H54 (cell line): ENCODE data around the gene GOLT1B.

Source experiments
- DNase-seq: peaks from one replicate; pipeline ENCODE4 v3.0.0; 2011; ENCODE audit warnings: low spot score, mixed read lengths; ENCODE audit not compliant: insufficient read length
- FAIRE-seq: peaks from 3 replicates; lab custom pipeline; 2011; peaks lifted over from hg19 to GRCh38; lab: Jason Lieb, UNC
- POLR2A ChIP-seq: IDR thresholded peaks from 2 replicates; pipeline ENCODE4 v1.6.1; 2011; ENCODE audit warnings: low read depth, mild to moderate bottlenecking, low read length

Gene GOLT1B

DNA sequence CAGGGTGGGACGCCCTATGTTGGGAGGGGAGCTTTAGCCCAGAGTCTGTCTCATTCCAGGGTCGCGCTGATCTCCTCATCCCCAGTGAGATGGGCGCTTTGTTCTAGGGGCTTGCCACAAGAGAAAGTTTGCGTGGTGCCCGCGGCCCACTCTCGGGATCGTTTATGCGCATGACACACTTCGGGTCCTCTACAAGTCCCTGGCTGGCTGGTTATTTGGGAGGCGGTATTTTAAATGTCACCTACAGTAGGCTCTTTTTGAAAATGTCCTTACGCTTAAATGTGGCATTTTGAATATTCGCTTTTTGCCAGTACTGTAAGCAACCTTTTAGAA lies 541 bp downstream of the GOLT1B start:
- TF ChIP-seq POLR2A = no peak
- DNase-seq = peak; percentile 4
- no peak for FAIRE-seq

DNA sequence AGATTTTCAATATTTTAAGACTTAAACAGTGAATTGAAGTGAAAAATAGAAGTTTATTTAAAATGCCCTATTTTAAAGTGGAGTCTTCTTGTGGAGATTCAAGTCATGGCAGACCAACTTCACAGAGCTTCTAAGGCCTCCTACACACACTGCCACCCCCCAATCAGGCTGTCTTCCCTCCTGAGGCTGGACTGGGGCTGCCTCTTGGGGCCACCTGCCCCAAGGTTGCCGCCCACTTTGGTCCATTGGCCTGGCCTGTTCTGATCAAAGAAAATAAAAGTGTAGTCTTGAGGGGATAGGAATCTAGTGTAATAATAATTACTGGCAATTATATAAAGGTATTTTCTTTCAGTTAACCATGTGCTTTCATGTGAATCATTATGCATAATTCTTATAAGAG lies 1.3 kb downstream of the GOLT1B start:
- no peak for TF ChIP-seq POLR2A
- no peak for FAIRE-seq
- DNase-seq = no peak

DNA sequence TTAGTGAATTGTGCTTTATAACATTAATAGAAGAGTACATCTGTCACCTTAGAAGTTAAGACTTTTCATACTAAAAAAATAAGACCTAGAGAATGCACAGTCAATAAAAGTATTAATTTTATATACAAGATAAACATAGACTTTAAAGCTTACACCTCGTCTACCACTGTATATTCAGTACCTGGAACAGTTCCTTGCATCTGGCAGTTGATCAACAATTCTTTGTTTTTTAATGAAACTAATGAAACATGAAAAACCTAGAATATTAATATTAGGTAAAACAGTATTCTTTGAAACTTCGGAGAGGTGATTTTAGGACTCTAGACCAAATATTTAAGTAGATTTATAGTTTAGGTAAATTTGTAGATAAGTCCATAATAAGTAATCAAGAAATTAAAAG lies 4.3 kb downstream of the GOLT1B start:
- FAIRE-seq (no peak), DNase-seq (no peak)
- TF ChIP-seq POLR2A = no peak

DNA sequence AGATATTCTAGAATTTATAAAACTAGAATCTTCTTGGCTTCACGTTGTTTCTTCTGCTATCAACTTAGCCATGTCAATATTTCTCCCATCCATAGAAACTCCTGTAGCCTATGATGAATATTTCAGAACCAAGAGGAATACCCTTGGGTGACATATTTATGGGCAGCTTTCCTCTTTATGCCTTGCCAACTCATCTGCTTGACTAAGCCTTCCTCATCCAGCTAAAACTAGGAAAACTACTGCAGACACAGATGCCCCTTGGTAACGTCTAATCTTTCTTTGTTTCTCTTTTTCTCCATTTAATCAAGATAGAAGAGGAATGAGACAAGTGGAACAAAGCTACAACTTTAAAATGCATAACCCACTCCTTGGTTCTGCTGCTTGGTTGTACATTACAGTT lies 6.3 kb downstream of the GOLT1B start:
- FAIRE-seq = no peak
- no peak for DNase-seq

DNA sequence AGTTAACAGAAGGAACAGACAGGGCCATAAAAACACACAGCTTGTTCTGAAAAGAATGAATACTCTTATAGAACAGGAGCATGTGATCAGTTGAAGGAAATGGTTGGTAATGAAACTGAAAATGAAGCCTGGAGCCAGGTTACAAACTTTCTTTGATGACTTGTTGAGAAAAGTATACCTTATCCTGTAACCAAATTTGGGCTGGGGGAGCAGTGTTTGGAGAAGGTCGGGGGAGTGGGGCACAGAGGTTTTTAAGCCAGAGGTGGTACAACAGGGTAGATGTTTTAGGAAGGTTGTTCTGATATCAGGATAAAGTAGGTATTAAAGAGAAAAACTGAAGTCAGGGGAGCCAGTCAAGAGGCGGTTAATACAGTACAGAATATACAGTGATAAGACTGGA lies 8.2 kb downstream of the GOLT1B start:
- no peak for TF ChIP-seq POLR2A
- DNase-seq (no peak), FAIRE-seq (no peak)

More for the DNA sequence above, 6.3 kb downstream of the GOLT1B start:
- TF ChIP-seq POLR2A = no peak

DNA sequence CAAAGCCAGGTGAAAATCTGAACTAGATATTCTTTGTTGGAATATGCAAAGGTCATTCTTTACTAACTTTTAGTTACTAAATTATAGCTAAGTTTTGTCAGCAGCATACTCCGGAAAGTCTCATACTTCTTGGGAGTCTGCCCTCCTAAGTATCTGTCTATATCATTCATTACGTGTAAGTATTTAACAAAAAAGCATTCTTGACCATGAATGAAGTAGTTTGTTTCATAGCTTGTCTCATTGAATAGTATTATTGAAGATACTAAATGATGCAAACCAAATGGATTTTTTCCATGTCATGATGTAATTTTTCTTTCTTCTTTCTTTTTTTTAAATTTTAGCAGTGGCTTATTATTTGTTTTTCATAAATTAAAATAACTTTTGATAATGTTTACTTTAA lies 14.7 kb downstream of the GOLT1B start:
- no peak for TF ChIP-seq POLR2A
- no peak for FAIRE-seq
- no peak for DNase-seq

DNA sequence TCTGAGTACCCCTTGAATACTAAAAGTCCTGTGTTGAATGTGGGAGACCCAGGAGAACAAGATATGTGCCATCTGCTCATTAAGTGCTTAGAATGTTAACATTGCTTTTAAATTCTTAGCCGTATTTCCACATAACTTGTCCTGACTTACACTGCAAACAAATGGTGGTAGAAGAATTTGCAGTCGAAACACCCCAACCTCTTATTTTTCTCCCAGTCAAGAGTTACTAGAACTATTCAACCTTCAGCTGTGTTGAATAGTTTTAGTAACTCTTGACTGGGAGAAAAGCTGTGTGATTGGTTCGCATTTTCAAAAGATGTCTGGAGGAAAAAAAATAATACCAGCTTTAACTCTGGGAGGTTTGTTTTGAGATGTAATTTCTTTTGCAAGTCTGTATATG lies 16.9 kb downstream of the GOLT1B start:
- FAIRE-seq (no peak), DNase-seq (no peak)
- TF ChIP-seq POLR2A = no peak

DNA sequence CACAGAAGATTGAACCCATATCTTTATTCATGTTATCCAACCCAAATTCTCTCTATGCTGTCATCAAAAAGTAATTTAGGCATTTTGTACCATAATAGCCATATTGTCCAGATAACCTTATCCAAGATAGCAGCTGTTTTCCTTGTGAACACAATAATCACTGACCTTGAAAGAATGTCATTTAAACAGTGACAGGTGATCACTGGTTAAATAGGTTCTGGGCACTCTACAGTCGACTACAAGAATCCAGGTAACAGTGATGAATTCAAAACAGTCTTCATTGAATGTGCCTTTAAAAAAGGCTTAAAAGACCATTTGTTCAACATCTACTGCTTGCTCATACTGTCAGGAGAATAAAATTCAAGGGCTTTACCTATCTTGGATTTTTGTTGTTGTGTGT lies 20.0 kb downstream of the GOLT1B start:
- DNase-seq (no peak), FAIRE-seq (no peak)
- TF ChIP-seq POLR2A = no peak

DNA sequence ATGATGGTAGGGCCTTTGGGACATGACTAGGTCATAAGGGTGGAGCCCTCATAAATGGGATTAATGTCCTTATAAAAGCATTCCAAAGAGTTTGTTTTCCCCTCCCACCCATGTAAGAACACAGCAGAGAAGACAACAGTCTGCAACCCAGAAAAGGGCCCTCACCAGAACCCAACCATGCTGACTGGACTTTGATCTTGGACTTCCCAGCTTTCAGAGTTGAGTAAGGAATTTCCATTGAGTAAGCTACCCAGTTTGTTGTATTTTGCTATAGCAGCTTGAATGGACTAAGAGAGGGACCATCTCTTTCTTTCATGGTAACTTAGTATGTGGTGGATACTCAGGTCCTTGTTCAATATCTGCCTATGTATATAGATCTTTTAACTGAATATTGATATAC lies 21.6 kb downstream of the GOLT1B start:
- no peak for DNase-seq

DNA sequence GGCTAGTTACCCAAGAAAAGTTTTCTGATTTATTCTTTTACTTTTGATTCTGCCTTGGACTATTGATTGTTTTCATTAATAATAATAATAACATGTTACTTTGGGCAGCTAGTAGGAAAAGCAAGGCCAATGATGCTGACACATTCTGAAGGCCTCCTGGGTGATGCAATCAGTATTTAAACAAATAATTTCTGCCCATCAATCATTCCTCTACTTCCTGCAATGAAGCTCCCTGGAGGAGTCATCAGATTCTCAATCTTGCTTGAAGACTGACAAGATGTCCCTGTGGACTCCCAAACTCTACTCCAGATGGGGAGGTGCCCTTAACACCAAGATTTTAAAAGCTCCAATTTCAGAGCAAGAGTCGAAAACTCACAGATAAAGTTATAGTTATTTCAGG lies 24.5 kb downstream of the GOLT1B start, which contains the start of gene SPX:
TSS of gene SPX (plus strand) at position 244 of the 400 bp plus-strand sequence. CDS start 177 bp downstream, outside the sequence.
- FAIRE-seq (no peak), DNase-seq (no peak)
- TF ChIP-seq POLR2A = no peak

More for the DNA sequence above, 21.6 kb downstream of the GOLT1B start:
- no peak for FAIRE-seq
- TF ChIP-seq POLR2A = no peak

DNA sequence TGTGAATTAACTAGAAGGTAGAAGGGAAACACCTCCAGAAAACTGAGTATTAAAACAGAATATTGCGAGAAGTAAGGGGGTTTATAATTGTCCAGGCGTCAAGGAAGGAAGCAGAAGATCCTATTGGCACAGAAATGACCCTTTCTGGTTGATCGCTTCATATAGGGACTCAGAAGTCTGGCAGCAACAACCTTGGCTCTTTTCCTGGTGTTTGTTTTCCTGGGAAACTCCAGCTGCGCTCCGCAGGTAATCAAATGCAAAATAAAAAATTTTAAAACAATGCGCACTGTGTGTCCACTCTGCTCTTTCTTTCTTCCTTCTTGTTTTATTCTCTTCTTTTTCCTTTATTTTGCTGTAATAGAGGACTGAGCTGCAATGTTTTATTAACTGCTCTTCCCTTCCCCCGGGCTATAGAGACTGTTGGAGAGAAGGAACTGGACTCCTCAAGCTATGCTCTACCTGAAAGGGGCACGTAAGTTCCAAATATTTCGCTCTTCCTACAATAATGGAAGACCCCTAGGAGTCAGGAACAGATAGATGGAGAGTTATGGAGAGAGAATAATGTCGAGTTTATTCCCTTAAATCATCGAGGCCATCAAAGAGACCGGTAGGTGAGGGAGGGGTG lies 25.2 kb downstream of the GOLT1B start:
- TF ChIP-seq POLR2A = no peak
- FAIRE-seq (no peak), DNase-seq (no peak)

DNA sequence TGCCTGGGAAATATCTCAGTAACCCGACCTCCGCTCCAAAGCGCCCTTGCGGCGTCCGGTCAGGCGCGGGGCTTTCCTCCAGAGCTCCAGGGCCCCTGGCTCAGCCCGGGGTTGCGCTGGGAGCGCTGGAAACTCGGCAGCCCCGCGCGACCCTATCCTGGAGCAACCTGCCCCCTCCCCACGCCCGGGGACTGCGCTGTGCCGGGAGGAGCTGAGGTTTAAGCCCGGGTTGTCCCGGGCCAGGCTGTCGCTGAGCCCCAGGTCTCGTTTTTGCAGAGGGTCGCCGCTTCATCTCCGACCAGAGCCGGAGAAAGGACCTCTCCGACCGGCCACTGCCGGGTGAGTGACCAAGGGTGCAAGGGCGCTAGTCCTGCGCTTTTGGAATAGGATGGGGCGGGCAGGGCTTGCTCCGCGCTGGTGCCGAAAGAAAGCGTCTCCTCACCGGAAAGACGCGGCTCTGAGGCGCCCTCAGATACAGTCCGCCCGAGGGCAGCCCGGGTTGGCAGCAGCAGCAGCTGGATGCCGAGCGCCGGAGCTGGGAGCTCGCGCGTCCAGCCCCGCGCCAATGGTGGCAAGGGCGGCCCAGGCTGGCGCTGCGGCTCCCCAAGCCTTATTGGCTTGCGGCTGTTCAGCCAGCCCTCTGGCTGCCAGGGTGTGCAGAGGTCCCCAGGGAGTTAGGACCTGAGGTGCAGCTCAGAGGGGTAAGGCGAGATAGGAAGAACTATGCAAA lies 26.0 kb downstream of the GOLT1B start:
- DNase-seq (no peak), FAIRE-seq (no peak)
- no peak for TF ChIP-seq POLR2A

DNA sequence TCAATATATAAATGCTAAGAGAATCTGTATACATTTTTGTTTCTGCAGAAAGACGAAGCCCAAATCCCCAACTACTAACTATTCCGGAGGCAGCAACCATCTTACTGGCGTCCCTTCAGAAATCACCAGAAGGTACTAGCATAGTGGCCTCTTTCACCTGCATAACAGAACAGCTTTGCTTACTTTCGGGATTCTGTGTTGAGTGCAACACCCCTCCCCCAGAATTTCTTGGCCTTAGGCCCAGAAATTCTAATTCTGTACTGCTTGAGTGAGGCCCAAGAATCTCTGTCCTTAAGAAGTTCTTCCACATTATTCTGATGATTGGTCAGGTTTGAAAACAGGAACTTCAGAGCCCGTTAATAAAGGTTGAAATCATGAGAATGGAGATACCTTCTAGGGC lies 27.4 kb downstream of the GOLT1B start:
- FAIRE-seq (no peak), DNase-seq (no peak)

DNA sequence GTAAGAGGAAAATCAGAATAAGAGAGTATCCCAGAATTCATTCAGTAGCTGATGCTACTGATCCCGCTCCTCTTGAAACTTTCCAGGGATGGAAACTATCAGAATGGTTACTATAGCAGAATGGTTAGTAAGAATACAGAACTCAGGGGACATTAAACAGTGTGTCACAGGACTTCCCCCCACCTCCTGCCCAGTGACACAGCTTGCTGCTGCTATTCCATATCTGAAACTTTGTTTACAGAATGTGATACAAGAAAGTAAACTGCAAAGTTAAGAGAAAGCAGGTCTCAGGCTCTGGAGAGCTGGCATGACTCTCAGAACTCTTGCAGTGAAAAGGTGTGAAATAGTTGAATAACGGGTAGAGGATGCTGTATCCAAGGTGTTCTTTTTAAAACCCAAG lies 27.9 kb downstream of the GOLT1B start:
- no peak for TF ChIP-seq POLR2A
- no peak for FAIRE-seq
- no peak for DNase-seq

More for the DNA sequence above, 27.4 kb downstream of the GOLT1B start:
- TF ChIP-seq POLR2A = no peak
